Measurements from ENCODE around the gene ALKBH8.
"Not testable (repeated sequence)": the region's sequence is repeated elsewhere in the genome, so short reads cannot be mapped to it uniquely, and the experiment has no call there.

Gene ALKBH8

GRCh38 chr11:107565219-107565937, at the start of gene ALKBH8:
ALKBH8 (minus strand) TSS chr11:107565735; CDS start chr11:107560893, 4,842 bp downstream.
- DNase-seq: peak; percentile 40

- DNase-seq: no peak
Observed at GRCh38 chr11:107612445-107612844, 46.9 kb upstream of the ALKBH8 start.

- DNase-seq: no peak
Observed at GRCh38 chr11:107609400-107610218, 44.1 kb upstream of the ALKBH8 start.

GRCh38 chr11:107608809-107609208, 43.3 kb upstream of the ALKBH8 start:
- no peak for DNase-seq

GRCh38 chr11:107606141-107606540, 40.6 kb upstream of the ALKBH8 start:
- no peak for DNase-seq

GRCh38 chr11:107605061-107606006, 39.8 kb upstream of the ALKBH8 start:
- no peak for DNase-seq

- no peak for DNase-seq
Observed at GRCh38 chr11:107598225-107599139, 32.9 kb upstream of the ALKBH8 start.

- no peak for DNase-seq
Observed at GRCh38 chr11:107594736-107595135, 29.2 kb upstream of the ALKBH8 start.

GRCh38 chr11:107593951-107594350, 28.4 kb upstream of the ALKBH8 start:
- DNase-seq: no peak

GRCh38 chr11:107592813-107593212, 27.3 kb upstream of the ALKBH8 start:
- no peak for DNase-seq

GRCh38 chr11:107592231-107592590, 26.7 kb upstream of the ALKBH8 start:
- no peak for DNase-seq

GRCh38 chr11:107591378-107592230, 26.1 kb upstream of the ALKBH8 start:
- no peak for DNase-seq

GRCh38 chr11:107590460-107591377, 25.2 kb upstream of the ALKBH8 start, which contains the start of gene ELMOD1:
ELMOD1 (plus strand) TSS chr11:107591147; CDS start chr11:107618190, 27,043 bp downstream.
- DNase-seq: peak; percentile 2

- no peak for DNase-seq
Observed at GRCh38 chr11:107587306-107587979, 21.9 kb upstream of the ALKBH8 start.

- no peak for DNase-seq
Observed at GRCh38 chr11:107583629-107584195, 18.2 kb upstream of the ALKBH8 start.

GRCh38 chr11:107581147-107581546, 15.6 kb upstream of the ALKBH8 start:
- no peak for DNase-seq

GRCh38 chr11:107579169-107579568, 13.6 kb upstream of the ALKBH8 start:
- not testable (repeated sequence) for DNase-seq

GRCh38 chr11:107577346-107577711, 11.8 kb upstream of the ALKBH8 start:
- DNase-seq: no peak
